Measurements from ENCODE around the gene OR52W1. TPM values are rescaled to one million over a fixed set of nuclear protein-coding genes. Genes with fewer than 3 reads are reported as not detected.

Gene OR52W1
- total RNA-seq, 1 donor from 2014 or later, result not detected

GRCh38 chr11:6210274-6210955 is 11.4 kb downstream of the OR52W1 start:
- intact Hi-C loops (cut with DNase I), result no loop called here
- ATAC-seq (no peak), DNase-seq (ENCODE audit: missing footprints) (no peak)

GRCh38 chr11:6214530-6214929 is 15.5 kb downstream of the OR52W1 start:
- DNase-seq (ENCODE audit: missing footprints) (no peak), ATAC-seq (no peak)
- intact Hi-C loops (cut with DNase I), result no loop called here

- intact Hi-C loops (cut with DNase I), result no loop called here
- ATAC-seq, result no peak
These were observed 17.5 kb downstream of the OR52W1 start for GRCh38 chr11:6216501-6216900.

GRCh38 chr11:6217722-6218121 is 18.7 kb downstream of the OR52W1 start:
- ATAC-seq (no peak), DNase-seq (ENCODE audit: missing footprints) (no peak)
- intact Hi-C loops (cut with DNase I), result no loop called here

More at GRCh38 chr11:6216501-6216900, 17.5 kb downstream of the OR52W1 start:
- no peak for DNase-seq (ENCODE audit: missing footprints)

- peak; percentile 34 for ATAC-seq
- no peak for DNase-seq (ENCODE audit: missing footprints)
These were observed 20.3 kb downstream of the OR52W1 start for GRCh38 chr11:6219359-6219758.

GRCh38 chr11:6223854-6224253 is 24.8 kb downstream of the OR52W1 start:
- no peak for ATAC-seq
- DNase-seq (ENCODE audit: missing footprints), result no peak
- intact Hi-C loops (cut with DNase I), result no loop called here

More at GRCh38 chr11:6219359-6219758, 20.3 kb downstream of the OR52W1 start:
- intact Hi-C loops (cut with DNase I), result no loop called here

GRCh38 chr11:6224421-6224820 is 25.4 kb downstream of the OR52W1 start:
- intact Hi-C loops (cut with DNase I), result no loop called here
- no peak for ATAC-seq

GRCh38 chr11:6225024-6225423 is 26.0 kb downstream of the OR52W1 start:
- no peak for ATAC-seq
- DNase-seq (ENCODE audit: missing footprints), result no peak
- intact Hi-C loops (cut with DNase I), result no loop called here

More at GRCh38 chr11:6224421-6224820, 25.4 kb downstream of the OR52W1 start:
- no peak for DNase-seq (ENCODE audit: missing footprints)

GRCh38 chr11:6225896-6226295 is 26.9 kb downstream of the OR52W1 start:
- intact Hi-C loops (cut with DNase I), result no loop called here
- ATAC-seq, result no peak
- no peak for DNase-seq (ENCODE audit: missing footprints)

GRCh38 chr11:6228520-6228919 is 29.5 kb downstream of the OR52W1 start:
- no peak for DNase-seq (ENCODE audit: missing footprints)
- intact Hi-C loops (cut with DNase I), result no loop called here

GRCh38 chr11:6229911-6230310 is 30.9 kb downstream of the OR52W1 start:
- ATAC-seq, result no peak
- DNase-seq (ENCODE audit: missing footprints), result no peak
- intact Hi-C loops (cut with DNase I), result loop anchor here (10.0 kb wide), 1 partner anchor 245 kb away; the partner anchor contains the start of gene TRIM3

More at GRCh38 chr11:6228520-6228919, 29.5 kb downstream of the OR52W1 start:
- no peak for ATAC-seq

- DNase-seq (ENCODE audit: missing footprints) (no peak), ATAC-seq (no peak)
- intact Hi-C loops (cut with DNase I), result loop anchor here (10.0 kb wide), 1 partner anchor 242 kb away; the partner anchor contains the start of gene TRIM3
These were observed 33.9 kb downstream of the OR52W1 start for GRCh38 chr11:6232899-6233298.

GRCh38 chr11:6233984-6234386 is 35.0 kb downstream of the OR52W1 start:
- ATAC-seq, result no peak
- DNase-seq (ENCODE audit: missing footprints), result no peak
- intact Hi-C loops (cut with DNase I), result loop anchor here (1.0 to 10.0 kb wide), 2 partner anchors 85 to 241 kb away; partner anchors contain the start of gene TRIM3

- DNase-seq (ENCODE audit: missing footprints) (peak; percentile 100), ATAC-seq (peak; percentile 98)
- intact Hi-C loops (cut with DNase I), result loop anchor here (1.0 to 10.0 kb wide), 2 partner anchors 85 to 240 kb away; partner anchors contain the start of gene TRIM3
These were observed 35.5 kb downstream of the OR52W1 start, which contains the start of gene FHIP1B for GRCh38 chr11:6234387-6235107. FHIP1B (minus strand) TSS chr11:6234636; CDS start chr11:6224516, 10,120 bp downstream.

- intact Hi-C loops (cut with DNase I), result loop anchor here (10.0 kb wide), 1 partner anchor 238 kb away; the partner anchor contains the start of gene TRIM3
- ATAC-seq, result no peak
- DNase-seq (ENCODE audit: missing footprints), result no peak
These were observed 38.2 kb downstream of the OR52W1 start for GRCh38 chr11:6237266-6237665.

GRCh38 chr11:6237761-6238302 is 38.8 kb downstream of the OR52W1 start:
- DNase-seq (ENCODE audit: missing footprints) (no peak), ATAC-seq (no peak)
- intact Hi-C loops (cut with DNase I), result loop anchor here (10.0 kb wide), 1 partner anchor 237 kb away; the partner anchor contains the start of gene TRIM3

GRCh38 chr11:6238902-6239301 is 39.9 kb downstream of the OR52W1 start, which contains the start of gene CNGA4:
CNGA4 (plus strand) TSS chr11:6239089; CDS start chr11:6239207, 118 bp downstream.
- no peak for ATAC-seq
- intact Hi-C loops (cut with DNase I), result loop anchor here (10.0 kb wide), 1 partner anchor 236 kb away; the partner anchor contains the start of gene TRIM3

GRCh38 chr11:6240139-6240538 is 41.1 kb downstream of the OR52W1 start:
- intact Hi-C loops (cut with DNase I), result no loop called here
- DNase-seq (ENCODE audit: missing footprints), result no peak
- no peak for ATAC-seq

More at GRCh38 chr11:6238902-6239301, 39.9 kb downstream of the OR52W1 start, which contains the start of gene CNGA4:
- no peak for DNase-seq (ENCODE audit: missing footprints)

- ATAC-seq, result no peak
- intact Hi-C loops (cut with DNase I), result no loop called here
- no peak for DNase-seq (ENCODE audit: missing footprints)
These were observed 41.8 kb downstream of the OR52W1 start for GRCh38 chr11:6240781-6241180.

Measured in Right ventricle myocardium inferior (tissue), 1 donor.